KMS-11 (cell line): Measurements from ENCODE around the gene EIF4EBP2.

ENCODE experiments used
- H2AFZ ChIP-seq: fragments of 200-600 bp; sonication (generic); 2 replicates; pipeline ENCODE4 v1.6.1; 2016; ENCODE audit warnings: antibody characterized with exemption, mixed run types, low read depth
- H3K27ac ChIP-seq: fragments of 200-600 bp; sonication (generic); 2 replicates; pipeline ENCODE4 v1.6.1; 2016; ENCODE audit warnings: mild to moderate bottlenecking, mixed run types
- H3K27me3 ChIP-seq: fragments of 200-600 bp; sonication (generic); 2 replicates; pipeline ENCODE4 v1.6.1; 2017; ENCODE audit warnings: mild to moderate bottlenecking, low read depth, mixed run types, moderate library complexity; ENCODE audit not compliant: insufficient read depth
- H3K36me3 ChIP-seq: fragments of 200-600 bp; sonication (generic); 2 replicates; pipeline ENCODE4 v1.6.1; 2017; ENCODE audit warnings: mild to moderate bottlenecking, mixed run types; ENCODE audit not compliant: insufficient read depth
- H3K4me1 ChIP-seq: fragments of 200-600 bp; sonication (generic); 2 replicates; pipeline ENCODE4 v1.6.1; 2016; ENCODE audit warnings: mild to moderate bottlenecking, low read depth, mixed run types; ENCODE audit not compliant: poor library complexity, severe bottlenecking
- H3K4me2 ChIP-seq: fragments of 200-600 bp; sonication (generic); 2 replicates; pipeline ENCODE4 v1.7.0; 2016; ENCODE audit warnings: mild to moderate bottlenecking, mixed run types
- H3K4me3 ChIP-seq: fragments of 200-600 bp; sonication (generic); IDR thresholded peaks from 2 replicates; pipeline ENCODE4 v1.6.1; 2017; ENCODE audit warnings: low read depth, low read length, mixed read lengths; ENCODE audit not compliant: insufficient read depth
- H3K79me2 ChIP-seq: fragments of 200-600 bp; sonication (generic); 2 replicates; pipeline ENCODE4 v1.6.1; 2016; ENCODE audit warnings: low read depth, mixed run types; ENCODE audit not compliant: insufficient read depth
- H3K9ac ChIP-seq: fragments of 200-600 bp; sonication (generic); 2 replicates; pipeline ENCODE4 v1.6.1; 2016; ENCODE audit warnings: mild to moderate bottlenecking, mixed run types
- H4K20me1 ChIP-seq: fragments of 200-600 bp; sonication (generic); 2 replicates; pipeline ENCODE4 v1.6.1; 2016; ENCODE audit warnings: mild to moderate bottlenecking, mixed run types; ENCODE audit not compliant: insufficient read depth
- CTCF ChIP-seq: fragments of 200-600 bp; sonication (generic); conservative IDR thresholded peaks from 2 replicates; pipeline ENCODE4 v1.6.1; 2017; ENCODE audit warnings: low read depth, mild to moderate bottlenecking, antibody characterized with exemption, low read length, moderate library complexity, mixed read lengths

EIF4EBP2 gene

GRCh38 chr10:70441161-70441894 lies 37.4 kb downstream of the EIF4EBP2 start, which contains the start of gene NODAL:
NODAL (minus strand) TSS chr10:70441681; CDS start chr10:70441667, 14 bp downstream.
- Histone ChIP-seq H3K27me3 (no peaks in the 10 kb centered on the region), H3K4me2 (no peak within 1 kb of the TSS), H3K79me2 (no peaks in the 10 kb centered on the region), H3K4me1 (no peaks in the 10 kb centered on the region), H3K27ac (no peak within 1 kb of the TSS), H2AFZ (no peak within 1 kb of the TSS), H3K9ac (no peak within 1 kb of the TSS), H4K20me1 (no peaks in the 10 kb centered on the region), H3K4me3 (no peak within 1 kb of the TSS), H3K36me3 (no peaks in the 10 kb centered on the region)
- TF ChIP-seq CTCF = no peak

DNA sequence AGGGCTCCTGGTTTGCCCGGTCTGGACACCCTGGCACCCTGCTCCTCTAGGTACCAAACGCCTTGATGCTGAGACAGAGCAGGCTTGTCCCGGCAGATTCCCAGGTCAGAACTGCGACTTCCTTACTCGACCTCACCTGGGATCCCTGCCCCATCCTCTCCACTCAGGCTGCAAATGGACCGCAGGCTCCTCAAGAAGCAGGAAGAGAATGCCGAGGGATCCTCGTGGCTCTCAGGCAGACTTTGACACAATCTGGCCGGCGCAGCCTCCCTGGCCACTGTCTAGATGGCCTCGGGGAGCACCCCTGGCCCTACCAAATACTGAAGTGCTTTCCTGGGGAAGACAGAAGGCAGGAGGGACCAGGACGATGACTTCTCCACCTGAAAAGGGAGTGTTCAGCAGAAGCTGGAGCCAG lies 38.0 kb downstream of the EIF4EBP2 start:
- Histone ChIP-seq H3K4me3 (no peak overlapping the region), H3K27ac (no peak overlapping the region), H3K27me3 (no peaks in the 10 kb centered on the region), H2AFZ (no peak overlapping the region), H4K20me1 (no peaks in the 10 kb centered on the region), H3K9ac (no peak overlapping the region), H3K36me3 (no peaks in the 10 kb centered on the region), H3K4me1 (no peaks in the 10 kb centered on the region), H3K79me2 (no peaks in the 10 kb centered on the region), H3K4me2 (no peak overlapping the region)
- no peak for TF ChIP-seq CTCF

DNA sequence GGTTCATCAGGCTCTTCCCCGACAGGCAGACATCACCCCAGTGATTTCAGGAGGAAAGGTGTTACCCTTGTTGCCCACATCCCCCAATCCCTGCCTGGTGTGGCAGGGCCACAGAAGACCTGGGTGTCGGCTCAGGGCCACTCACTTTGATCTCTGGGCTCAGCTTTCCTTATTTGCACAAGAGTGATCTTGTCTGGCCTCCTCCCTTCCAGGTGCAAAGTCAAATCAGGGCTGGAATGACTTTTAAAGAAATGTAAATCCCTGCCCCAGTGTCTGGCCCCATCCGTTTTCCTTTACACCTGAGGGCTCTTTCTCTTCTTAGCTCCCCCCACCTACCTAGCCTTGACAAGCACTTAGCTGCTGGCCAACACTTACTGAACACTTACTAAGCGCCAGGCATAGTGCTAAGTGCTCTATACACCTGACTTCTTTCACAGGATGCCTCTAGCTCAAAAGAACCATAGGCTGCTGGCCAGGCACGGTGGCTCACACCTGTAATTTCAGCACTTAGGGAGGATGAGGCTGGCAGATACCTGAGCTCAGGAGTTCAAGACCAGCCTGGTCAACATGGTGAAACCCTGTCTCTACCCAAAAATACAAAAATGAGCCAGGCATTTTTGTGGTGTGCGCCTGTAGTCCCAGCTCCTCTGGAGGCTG lies 38.5 kb downstream of the EIF4EBP2 start:
- Histone ChIP-seq H3K27me3 (no peaks in the 10 kb centered on the region), H3K27ac (no peak overlapping the region), H3K4me2 (no peak overlapping the region), H3K4me1 (no peaks in the 10 kb centered on the region), H2AFZ (no peak overlapping the region), H3K9ac (no peak overlapping the region), H4K20me1 (no peaks in the 10 kb centered on the region), H3K79me2 (no peaks in the 10 kb centered on the region), H3K36me3 (no peaks in the 10 kb centered on the region), H3K4me3 (no peak overlapping the region)
- TF ChIP-seq CTCF = no peak

DNA sequence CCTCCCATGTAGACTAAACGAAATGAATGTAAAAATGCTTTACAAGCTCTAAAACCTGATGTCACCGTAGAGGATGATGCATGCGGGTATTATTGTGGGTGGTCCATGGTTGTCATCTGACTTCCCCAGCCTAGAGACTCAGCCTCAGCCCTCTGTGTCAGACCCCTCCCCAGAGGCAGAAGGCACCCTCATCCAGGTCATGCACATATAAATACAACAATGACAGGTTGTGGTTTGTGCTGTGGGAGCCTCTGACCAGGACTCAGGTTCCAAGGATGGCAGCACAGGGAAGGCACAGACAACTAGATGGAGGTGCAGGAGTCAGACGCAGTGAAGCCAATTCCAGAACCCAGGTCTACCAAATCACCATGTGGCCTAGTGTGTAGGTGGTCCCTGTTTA lies 40.8 kb downstream of the EIF4EBP2 start:
- H3K27ac ChIP-seq = no peak overlapping the region
- no peak for TF ChIP-seq CTCF
- no peak overlapping the region for H3K4me2 ChIP-seq
- H3K27me3 ChIP-seq = no peaks in the 10 kb centered on the region
- no peak overlapping the region for H2AFZ ChIP-seq
- no peaks in the 10 kb centered on the region for H3K79me2 ChIP-seq
- no peaks in the 10 kb centered on the region for H4K20me1 ChIP-seq
- no peaks in the 10 kb centered on the region for H3K36me3 ChIP-seq
- H3K4me1 ChIP-seq = no peaks in the 10 kb centered on the region
- H3K4me3 ChIP-seq = no peak overlapping the region
- no peak overlapping the region for H3K9ac ChIP-seq
